Endothelial cell of umbilical vein (primary cell): ENCODE data around the gene SLC25A30.

ENCODE experiments used
- EZH2 ChIP-seq: IDR thresholded peaks from 2 replicates; pipeline ENCODE4 v1.6.1; 2012; ENCODE audit warnings: borderline replicate concordance, low read depth, mild to moderate bottlenecking, moderate library complexity, low read length, inconsistent platforms; ENCODE audit not compliant: severe bottlenecking
- JUN ChIP-seq: IDR thresholded peaks from 2 replicates; pipeline ENCODE4 v1.6.1; 2011; ENCODE audit warnings: borderline replicate concordance, low read depth; ENCODE audit not compliant: insufficient read length, insufficient read depth
- MYC ChIP-seq: IDR thresholded peaks from one replicate; pipeline ENCODE4 v1.6.1; 2011; ENCODE audit warnings: mild to moderate bottlenecking, low read depth, low read length
- POLR2A ChIP-seq: IDR thresholded peaks from 2 replicates; pipeline ENCODE4 v1.6.1; 2012; ENCODE audit warnings: low read depth, mild to moderate bottlenecking, control low read depth, low read length
- POLR2AphosphoS5 ChIP-seq: IDR thresholded peaks from 2 replicates; pipeline ENCODE4 v1.6.1; 2012; ENCODE audit warnings: low read depth, mild to moderate bottlenecking, control low read depth, low read length, moderate library complexity; ENCODE audit not compliant: insufficient read depth
- TF ChIP-seq, protein P1 (sequence below): IDR thresholded peaks from 2 replicates; pipeline ENCODE4 v1.6.1; 2011; ENCODE audit not compliant: insufficient read depth, insufficient read length
- TF ChIP-seq, protein P2 (sequence below), 2 donors: IDR thresholded peaks; 1 replicate in 1 of 2; 2 replicates in 1 of 2; pipeline ENCODE4 v1.5.1; 2011; ENCODE audit warnings: low read length in 2 of 2, mild to moderate bottlenecking in 2 of 2, moderate library complexity in 2 of 2, control low read depth in 1 of 2, inconsistent platforms in 1 of 2, low read depth in 1 of 2; ENCODE audit not compliant: insufficient read depth in 1 of 2; ENCODE audit errors: extremely low read depth in 1 of 2

DNA sequence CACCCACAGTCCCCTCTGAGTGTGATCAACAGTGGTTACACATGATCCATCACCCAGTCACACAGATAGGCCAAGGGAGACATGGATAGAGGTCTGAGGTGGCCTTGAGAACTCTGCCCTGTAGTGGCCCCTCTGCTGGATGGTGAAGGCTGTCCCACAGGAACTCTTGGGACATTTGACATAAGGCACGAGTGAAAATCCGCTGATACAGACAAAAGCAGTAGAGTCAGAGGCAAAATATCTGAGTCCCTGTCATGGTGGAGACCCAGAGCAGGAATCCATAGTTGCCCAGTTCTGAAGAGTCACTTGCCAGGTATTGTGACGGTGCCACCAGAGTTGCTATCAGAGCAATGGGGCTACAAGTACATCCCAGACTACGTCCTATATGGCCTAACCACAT is 18.8 kb upstream of the SLC25A30 start:
- TF ChIP-seq MYC (no peak), EZH2 (no peak), POLR2A (no peak), POLR2AphosphoS5 (no peak), JUN (no peak)
- TF ChIP-seq, protein P1, sequence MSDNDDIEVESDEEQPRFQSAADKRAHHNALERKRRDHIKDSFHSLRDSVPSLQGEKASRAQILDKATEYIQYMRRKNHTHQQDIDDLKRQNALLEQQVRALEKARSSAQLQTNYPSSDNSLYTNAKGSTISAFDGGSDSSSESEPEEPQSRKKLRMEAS = no peak
- TF ChIP-seq, protein P2, sequence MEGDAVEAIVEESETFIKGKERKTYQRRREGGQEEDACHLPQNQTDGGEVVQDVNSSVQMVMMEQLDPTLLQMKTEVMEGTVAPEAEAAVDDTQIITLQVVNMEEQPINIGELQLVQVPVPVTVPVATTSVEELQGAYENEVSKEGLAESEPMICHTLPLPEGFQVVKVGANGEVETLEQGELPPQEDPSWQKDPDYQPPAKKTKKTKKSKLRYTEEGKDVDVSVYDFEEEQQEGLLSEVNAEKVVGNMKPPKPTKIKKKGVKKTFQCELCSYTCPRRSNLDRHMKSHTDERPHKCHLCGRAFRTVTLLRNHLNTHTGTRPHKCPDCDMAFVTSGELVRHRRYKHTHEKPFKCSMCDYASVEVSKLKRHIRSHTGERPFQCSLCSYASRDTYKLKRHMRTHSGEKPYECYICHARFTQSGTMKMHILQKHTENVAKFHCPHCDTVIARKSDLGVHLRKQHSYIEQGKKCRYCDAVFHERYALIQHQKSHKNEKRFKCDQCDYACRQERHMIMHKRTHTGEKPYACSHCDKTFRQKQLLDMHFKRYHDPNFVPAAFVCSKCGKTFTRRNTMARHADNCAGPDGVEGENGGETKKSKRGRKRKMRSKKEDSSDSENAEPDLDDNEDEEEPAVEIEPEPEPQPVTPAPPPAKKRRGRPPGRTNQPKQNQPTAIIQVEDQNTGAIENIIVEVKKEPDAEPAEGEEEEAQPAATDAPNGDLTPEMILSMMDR (IDR thresholded peaks at IDR 0.05; ENCODE audit: extremely low read depth in 1 of 2, insufficient read depth in 1 of 2, low read depth in 1 of 2, low read length in 2 of 2) = no peak
